WTC11 (cell line): ENCODE results near the gene AOAH. TPM values are rescaled to one million over a fixed set of nuclear protein-coding genes. Genes with fewer than 3 reads are reported as not detected.

Experiments
- ATAC-seq: fragments of 200-7000 bp; cut with Tn5 transposase; 2 replicates; pipeline ENCODE4 v1.10.0; 2021; ENCODE audit warnings: mild to moderate bottlenecking, moderate library complexity
- CTCF ChIA-PET: fragments of 300-600 bp; sonication (Branson Sonifier 250); formaldehyde crosslinking; loops from one replicate; lab custom pipeline; 2021; ENCODE audit warnings: antibody characterized with exemption; lab: Charles Lee
- POLR2A ChIA-PET: fragments of 350-600 bp; sonication (Branson Sonifier 250); formaldehyde crosslinking; loops from one replicate; lab custom pipeline; 2021; ENCODE audit warnings: antibody characterized with exemption; lab: Charles Lee
- DNase-seq: peaks from one replicate; pipeline ENCODE4 v3.0.0; 2021; ENCODE audit warnings: low spot score
- H3K27ac Mint-ChIP-seq: 2 replicates; pipeline ENCODE4 v1.8.0; 2021; ENCODE audit warnings: mixed read lengths
- H3K27me3 Mint-ChIP-seq: 2 replicates; pipeline ENCODE4 v1.8.0; 2021; ENCODE audit warnings: low read depth, mild to moderate bottlenecking, moderate library complexity, mixed read lengths
- H3K36me3 Mint-ChIP-seq: 2 replicates; pipeline ENCODE4 v1.8.0; 2021; ENCODE audit warnings: mixed read lengths
- H3K4me1 Mint-ChIP-seq: 2 replicates; pipeline ENCODE4 v1.8.0; 2022; ENCODE audit warnings: mixed read lengths
- H3K4me3 Mint-ChIP-seq: 2 replicates; pipeline ENCODE4 v1.8.0; 2021; ENCODE audit warnings: mild to moderate bottlenecking, moderate library complexity, mixed read lengths
- H3K9me3 Mint-ChIP-seq: 2 replicates; pipeline ENCODE4 v1.8.0; 2021; ENCODE audit warnings: mixed read lengths
- ATF1 ChIP-seq: sonication (generic); formaldehyde crosslinking; IDR thresholded peaks from 2 replicates; pipeline ENCODE4 v1.8.1; 2023; ENCODE audit warnings: mild to moderate bottlenecking, moderate library complexity, missing genetic modification reagents
- ATF6 ChIP-seq: sonication (generic); formaldehyde crosslinking; IDR thresholded peaks from 2 replicates; pipeline ENCODE4 v1.8.1; 2023; ENCODE audit warnings: mild to moderate bottlenecking, missing genetic modification reagents
- ERG ChIP-seq: fragments of 250-450 bp; sonication (Bioruptor Pico); IDR thresholded peaks from 2 replicates; pipeline ENCODE4 v1.8.0; 2021; ENCODE audit warnings: mild to moderate bottlenecking
- FOXP1 ChIP-seq: sonication (generic); formaldehyde crosslinking; IDR thresholded peaks from 2 replicates; pipeline ENCODE4 v1.8.0; 2022; ENCODE audit warnings: missing genetic modification reagents, mild to moderate bottlenecking, moderate library complexity, borderline replicate concordance
- GRHL2 ChIP-seq: fragments of 250-450 bp; sonication (Bioruptor Pico); IDR thresholded peaks from 2 replicates; pipeline ENCODE4 v1.8.0; 2022; ENCODE audit warnings: mild to moderate bottlenecking, moderate library complexity; ENCODE audit not compliant: insufficient replicate concordance, severe bottlenecking
- NFE2L1 ChIP-seq: sonication (generic); formaldehyde crosslinking; IDR thresholded peaks from 2 replicates; pipeline ENCODE4 v1.8.1; 2023; ENCODE audit warnings: missing genetic modification reagents
- NFYB ChIP-seq: sonication (generic); formaldehyde crosslinking; conservative IDR thresholded peaks from 2 replicates; pipeline ENCODE4 v1.8.0; 2022; ENCODE audit warnings: low read depth, missing genetic modification reagents
- SP1 ChIP-seq: sonication (generic); formaldehyde crosslinking; conservative IDR thresholded peaks from 2 replicates; pipeline ENCODE4 v1.8.1; 2022; ENCODE audit warnings: missing genetic modification reagents
- TCF7 ChIP-seq: sonication (generic); formaldehyde crosslinking; IDR thresholded peaks from 2 replicates; pipeline ENCODE4 v1.8.0; 2022; ENCODE audit warnings: mild to moderate bottlenecking, low read depth, missing genetic modification reagents, moderate library complexity
- TEAD1 ChIP-seq: sonication (generic); formaldehyde crosslinking; IDR thresholded peaks from 2 replicates; pipeline ENCODE4 v1.8.0; 2022; ENCODE audit warnings: mild to moderate bottlenecking, missing genetic modification reagents
- ZNF138 ChIP-seq: sonication (generic); formaldehyde crosslinking; conservative IDR thresholded peaks from 2 replicates; pipeline ENCODE4 v1.8.1; 2022; ENCODE audit warnings: mild to moderate bottlenecking, moderate library complexity, missing genetic modification reagents
- ZNF232 ChIP-seq: sonication (generic); formaldehyde crosslinking; IDR thresholded peaks from 2 replicates; pipeline ENCODE4 v1.8.0; 2022; ENCODE audit warnings: mild to moderate bottlenecking, missing genetic modification reagents
- total RNA-seq: library from RNA; stranded (reverse); gene quantifications from 3 replicates; pipeline ENCODE4 v1.2.3, GENCODE V29; 2021
- TF ChIP-seq, protein P1 (sequence below): sonication (generic); formaldehyde crosslinking; conservative IDR thresholded peaks from 2 replicates; pipeline ENCODE4 v1.8.1; 2023; ENCODE audit warnings: mild to moderate bottlenecking, low read depth, missing genetic modification reagents, moderate library complexity

The AOAH gene
- total RNA-seq, 1 experiment from 2014 or later = 0.31 TPM

- TF ChIP-seq TCF7 (CRISPR knock-in tag) = no peak
- no peak for TF ChIP-seq ZNF232 (CRISPR knock-in tag)
- TF ChIP-seq, all 79 proteins: peak for 0
These were observed 12.0 kb upstream of the AOAH start (continued) for GRCh38 chr7:36736090-36736898.

GRCh38 chr7:36735172-36735571 is 10.9 kb upstream of the AOAH start:
- Mint-ChIP-seq H3K27ac (no peak overlapping the region), H3K27me3 (no peaks in the 10 kb centered on the region), H3K36me3 (no peaks in the 10 kb centered on the region), H3K9me3 (peaks cover 6% of the 10 kb centered on the region; the same call in 1 of the 2 replicates), H3K4me3 (no peak overlapping the region), H3K4me1 (peaks cover 17% of the 10 kb centered on the region)
- DNase-seq (no peak), ATAC-seq (no peak)
- no peak for TF ChIP-seq NFYB (CRISPR knock-in tag)
- ChIA-PET CTCF (no interaction called here), POLR2A (no interaction called here)

GRCh38 chr7:36734731-36735130 is 10.4 kb upstream of the AOAH start:
- no peak overlapping the region for H3K27ac Mint-ChIP-seq

DNA sequence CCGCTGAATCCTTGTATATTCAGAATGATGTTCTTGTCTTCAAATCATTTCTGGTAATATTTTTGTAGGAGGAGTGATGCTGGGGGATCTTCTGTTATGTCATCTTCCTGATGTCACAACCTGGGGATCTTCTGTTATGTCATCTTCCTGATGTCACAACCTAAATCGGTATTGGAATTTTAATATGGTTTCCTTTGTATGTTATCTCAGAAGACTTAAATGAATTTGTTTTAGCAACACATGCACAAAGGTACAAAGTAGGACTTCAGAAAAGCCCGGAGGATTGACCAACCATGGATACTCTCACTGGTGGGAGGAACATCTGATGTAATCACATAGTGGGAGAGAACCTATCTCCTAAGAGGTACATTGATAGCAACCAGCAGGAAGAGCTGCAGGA is 9.1 kb upstream of the AOAH start:
- CTCF ChIA-PET = no interaction called here
- no peak for DNase-seq
- Mint-ChIP-seq H3K36me3 (no peaks in the 10 kb centered on the region), H3K4me3 (no peak overlapping the region), H3K4me1 (peaks cover 4% of the 10 kb centered on the region), H3K27me3 (no peaks in the 10 kb centered on the region), H3K9me3 (peaks cover 19% of the 10 kb centered on the region), H3K27ac (no peak overlapping the region)
- no peak for ATAC-seq
- TF ChIP-seq, protein P1, sequence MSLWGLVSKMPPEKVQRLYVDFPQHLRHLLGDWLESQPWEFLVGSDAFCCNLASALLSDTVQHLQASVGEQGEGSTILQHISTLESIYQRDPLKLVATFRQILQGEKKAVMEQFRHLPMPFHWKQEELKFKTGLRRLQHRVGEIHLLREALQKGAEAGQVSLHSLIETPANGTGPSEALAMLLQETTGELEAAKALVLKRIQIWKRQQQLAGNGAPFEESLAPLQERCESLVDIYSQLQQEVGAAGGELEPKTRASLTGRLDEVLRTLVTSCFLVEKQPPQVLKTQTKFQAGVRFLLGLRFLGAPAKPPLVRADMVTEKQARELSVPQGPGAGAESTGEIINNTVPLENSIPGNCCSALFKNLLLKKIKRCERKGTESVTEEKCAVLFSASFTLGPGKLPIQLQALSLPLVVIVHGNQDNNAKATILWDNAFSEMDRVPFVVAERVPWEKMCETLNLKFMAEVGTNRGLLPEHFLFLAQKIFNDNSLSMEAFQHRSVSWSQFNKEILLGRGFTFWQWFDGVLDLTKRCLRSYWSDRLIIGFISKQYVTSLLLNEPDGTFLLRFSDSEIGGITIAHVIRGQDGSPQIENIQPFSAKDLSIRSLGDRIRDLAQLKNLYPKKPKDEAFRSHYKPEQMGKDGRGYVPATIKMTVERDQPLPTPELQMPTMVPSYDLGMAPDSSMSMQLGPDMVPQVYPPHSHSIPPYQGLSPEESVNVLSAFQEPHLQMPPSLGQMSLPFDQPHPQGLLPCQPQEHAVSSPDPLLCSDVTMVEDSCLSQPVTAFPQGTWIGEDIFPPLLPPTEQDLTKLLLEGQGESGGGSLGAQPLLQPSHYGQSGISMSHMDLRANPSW (CRISPR knock-in tag) = no peak
- no peak for TF ChIP-seq NFE2L1 (CRISPR knock-in tag)
- no peak for TF ChIP-seq FOXP1
- TF ChIP-seq ERG = no peak
- TF ChIP-seq ATF6 (CRISPR knock-in tag) = no peak
- POLR2A ChIA-PET = no interaction called here

More at GRCh38 chr7:36734731-36735130, 10.4 kb upstream of the AOAH start:
- no peaks in the 10 kb centered on the region for H3K36me3 Mint-ChIP-seq
- TF ChIP-seq GRHL2 (CRISPR knock-in tag) = no peak
- TF ChIP-seq ATF1 (CRISPR knock-in tag) = no peak
- TF ChIP-seq TEAD1 (CRISPR knock-in tag) = no peak
- no peak for TF ChIP-seq SP1 (CRISPR knock-in tag)
- no peak for TF ChIP-seq ZNF138 (CRISPR knock-in tag)
- H3K4me3 Mint-ChIP-seq = no peak overlapping the region
- no peaks in the 10 kb centered on the region for H3K27me3 Mint-ChIP-seq
- DNase-seq (no peak), ATAC-seq (no peak)
- ChIA-PET CTCF (no interaction called here), POLR2A (no interaction called here)
- peaks cover 11% of the 10 kb centered on the region; the same call in 1 of the 2 replicates for H3K9me3 Mint-ChIP-seq
- peaks cover 17% of the 10 kb centered on the region for H3K4me1 Mint-ChIP-seq
